ENCODE measurements around the gene OPHN1.
A peak's percentile ranks its signal among the peaks of the same experiment; 100 is the strongest.

The OPHN1 gene

GRCh38 chrX:68261060-68261672 lies 172.1 kb downstream of the OPHN1 start:
- no peak for TF ChIP-seq CTCF (IDR thresholded peaks at IDR 0.05)

- TF ChIP-seq CTCF (IDR thresholded peaks at IDR 0.05), result no peak
Measured at GRCh38 chrX:68256990-68257389, 176.3 kb downstream of the OPHN1 start.

GRCh38 chrX:68254738-68255645 lies 178.3 kb downstream of the OPHN1 start:
- no peak for TF ChIP-seq CTCF (IDR thresholded peaks at IDR 0.05)

GRCh38 chrX:68252664-68253063 lies 180.6 kb downstream of the OPHN1 start:
- no peak for TF ChIP-seq CTCF (IDR thresholded peaks at IDR 0.05)

GRCh38 chrX:68249903-68250302 lies 183.4 kb downstream of the OPHN1 start:
- no peak for TF ChIP-seq CTCF (IDR thresholded peaks at IDR 0.05)

GRCh38 chrX:68249401-68249831 lies 183.9 kb downstream of the OPHN1 start:
- TF ChIP-seq CTCF (IDR thresholded peaks at IDR 0.05), result no peak

- TF ChIP-seq CTCF (IDR thresholded peaks at IDR 0.05), result peak; percentile 40; the same call in 1 of the 2 replicates
Measured at GRCh38 chrX:68238568-68238967, 194.7 kb downstream of the OPHN1 start.
